ENCODE results near the gene TANC1. TPM values are rescaled to one million over a fixed set of nuclear protein-coding genes. Genes with fewer than 3 reads are reported as not detected.

TANC1 gene
- total and polyA plus RNA-seq, 2 experiments from 2014 or later = 22.1 to 34.8 TPM

DNA sequence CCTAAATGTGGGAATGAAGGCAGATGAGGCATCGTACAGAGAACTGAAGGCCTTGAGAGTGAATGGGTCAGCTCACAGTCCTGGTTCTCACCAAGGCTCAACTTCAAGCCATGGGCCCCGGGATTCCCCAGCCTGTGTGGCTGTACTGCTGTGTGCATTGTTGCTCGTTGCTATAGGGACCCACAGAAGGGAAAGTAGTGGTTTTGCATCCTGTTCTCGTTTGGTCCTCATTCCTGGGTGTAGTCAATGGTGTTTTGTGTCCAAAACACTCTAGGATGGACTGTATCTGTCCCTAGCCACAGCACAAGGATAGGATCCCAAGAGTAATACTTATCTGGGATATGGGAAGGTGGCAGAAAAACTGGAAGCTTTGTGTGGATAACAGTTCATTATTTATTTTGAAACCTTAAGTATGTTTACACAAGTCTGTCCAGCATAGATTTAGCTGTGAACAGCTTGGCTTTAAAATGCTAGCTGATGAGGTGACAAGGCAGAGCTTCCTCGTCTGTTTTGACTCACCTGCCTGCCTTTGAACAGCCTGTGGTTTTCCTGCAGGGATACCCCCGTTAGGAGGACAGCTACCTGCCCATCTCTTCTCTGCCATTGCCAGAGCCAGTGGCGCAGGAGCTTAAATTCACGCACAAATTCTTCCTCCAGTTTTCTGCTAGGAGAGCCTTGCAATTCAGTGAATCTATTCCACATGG, 233.1 kb downstream of the TANC1 start:
- H3K9me3 ChIP-seq (ENCODE audit: low read depth) = no peaks in the 10 kb centered on the region
- no peak overlapping the region for H3K4me3 ChIP-seq
- H3K36me3 ChIP-seq = peaks cover 16% of the 10 kb centered on the region
- H3K27ac ChIP-seq = no peak overlapping the region
- no peak for TF ChIP-seq CTCF (IDR thresholded peaks at IDR 0.05; ENCODE audit: low read depth, low read length)
- DNase-seq (ENCODE audit: low read depth in 1 of 2, low spot score in 1 of 2) = peak in 1 of 2 donors; percentile 40
- no peaks in the 10 kb centered on the region for H3K27me3 ChIP-seq
- peaks cover 18% of the 10 kb centered on the region for H3K4me1 ChIP-seq (ENCODE audit: low read depth)

- peak; percentile 16 for TF ChIP-seq CTCF (IDR thresholded peaks at IDR 0.05; ENCODE audit: low read depth, low read length)
- no peaks in the 10 kb centered on the region for H3K9me3 ChIP-seq (ENCODE audit: low read depth)
- H3K4me3 ChIP-seq = no peak overlapping the region
- H3K36me3 ChIP-seq = peaks cover 5% of the 10 kb centered on the region
- H3K27ac ChIP-seq = no peak overlapping the region
- peaks cover 25% of the 10 kb centered on the region for H3K4me1 ChIP-seq (ENCODE audit: low read depth)
- no peaks in the 10 kb centered on the region for H3K27me3 ChIP-seq
- peak in 1 of 2 donors; percentile 97 for DNase-seq (ENCODE audit: low read depth in 1 of 2, low spot score in 1 of 2)
Observed at GRCh38 chr2:159202568-159203071, 234.2 kb downstream of the TANC1 start.

DNA sequence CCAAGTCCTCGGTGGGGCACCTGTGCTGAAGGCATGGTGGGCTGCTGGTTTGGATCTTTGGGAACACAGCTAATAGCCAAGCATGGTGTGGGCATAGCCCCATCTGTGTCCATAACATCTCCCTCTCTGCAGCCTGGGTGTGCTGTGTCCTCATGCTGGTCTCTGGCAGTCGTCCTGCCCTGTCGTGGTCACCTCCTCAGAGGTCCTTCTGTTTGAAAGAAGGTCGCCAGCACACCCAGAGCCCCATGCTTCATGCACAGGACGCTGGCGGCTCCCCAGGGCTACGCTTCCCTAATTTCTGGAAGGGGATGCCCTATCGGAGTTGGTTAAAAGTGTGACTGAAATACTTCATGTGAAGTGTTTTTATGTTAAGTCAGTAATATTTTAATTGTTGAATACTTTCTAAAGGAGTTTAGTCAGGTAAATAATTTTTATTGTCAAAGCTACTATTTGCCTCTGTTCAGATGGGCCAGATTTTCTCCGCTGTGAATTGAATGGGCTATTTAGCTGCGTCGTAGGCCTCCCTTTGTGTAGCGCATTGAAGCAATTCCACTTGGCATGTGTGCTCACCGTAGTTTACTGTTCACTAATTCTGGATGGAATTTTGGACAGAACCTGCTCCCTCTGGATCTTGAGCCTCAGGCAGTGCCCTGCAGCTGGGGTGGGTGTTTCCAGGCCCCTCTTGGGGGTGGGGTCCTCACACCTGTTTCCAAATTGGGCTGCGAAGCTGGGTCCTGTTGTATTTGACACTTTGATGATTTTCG, 236.1 kb downstream of the TANC1 start:
- Histone ChIP-seq H3K27ac (no peak overlapping the region), H3K4me3 (no peak overlapping the region), H3K27me3 (no peaks in the 10 kb centered on the region), H3K4me1 (ENCODE audit: low read depth) (peaks cover 21% of the 10 kb centered on the region), H3K36me3 (no peaks in the 10 kb centered on the region), H3K9me3 (ENCODE audit: low read depth) (no peaks in the 10 kb centered on the region)
- no peak for TF ChIP-seq CTCF (IDR thresholded peaks at IDR 0.05; ENCODE audit: low read depth, low read length)
- DNase-seq (ENCODE audit: low read depth in 1 of 2, low spot score in 1 of 2) = no peak

GRCh38 chr2:159206736-159207380, 238.4 kb downstream of the TANC1 start:
- DNase-seq (ENCODE audit: low read depth in 1 of 2, low spot score in 1 of 2) = peak in 1 of 2 donors; percentile 36
- Histone ChIP-seq H3K4me3 (no peak overlapping the region), H3K4me1 (ENCODE audit: low read depth) (peaks cover 15% of the 10 kb centered on the region), H3K27me3 (no peaks in the 10 kb centered on the region), H3K9me3 (ENCODE audit: low read depth) (no peaks in the 10 kb centered on the region), H3K36me3 (no peaks in the 10 kb centered on the region), H3K27ac (peak overlapping the region; percentile 10)
- TF ChIP-seq CTCF (IDR thresholded peaks at IDR 0.05; ENCODE audit: low read depth, low read length) = no peak

DNA sequence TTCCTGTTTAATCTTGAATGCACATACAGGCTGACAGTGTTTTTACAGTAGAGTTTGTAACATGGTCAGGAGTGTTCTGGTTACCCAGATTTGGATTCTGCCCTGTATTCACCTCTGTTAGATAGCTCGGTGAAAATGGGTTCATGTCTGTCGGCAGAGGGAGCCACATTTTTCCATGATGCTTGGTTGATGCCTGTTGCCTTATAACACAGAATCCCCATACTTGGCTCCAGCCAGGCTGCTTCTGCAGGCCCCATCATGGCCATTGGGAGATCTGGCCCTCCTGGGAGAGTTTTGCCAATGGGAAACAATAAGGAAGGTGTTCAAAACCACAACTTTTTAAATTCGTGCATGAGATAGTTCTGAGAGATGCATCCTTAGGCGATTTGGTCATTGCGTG, 240.0 kb downstream of the TANC1 start:
- peak; percentile 7 for TF ChIP-seq CTCF (IDR thresholded peaks at IDR 0.05; ENCODE audit: low read depth, low read length)
- Histone ChIP-seq H3K36me3 (no peaks in the 10 kb centered on the region), H3K4me1 (ENCODE audit: low read depth) (peaks cover 18% of the 10 kb centered on the region), H3K9me3 (ENCODE audit: low read depth) (no peaks in the 10 kb centered on the region), H3K27me3 (no peaks in the 10 kb centered on the region), H3K27ac (no peak overlapping the region), H3K4me3 (no peak overlapping the region)
- DNase-seq (ENCODE audit: low read depth in 1 of 2, low spot score in 1 of 2) = no peak
